ENCODE data around the gene SEMA4G. TPM values are rescaled to one million over a fixed set of nuclear protein-coding genes. Genes with fewer than 3 reads are reported as not detected.

SEMA4G gene
- total and polyA plus RNA-seq, 2 of the 13 experiments (the other 11 are each of a cell fraction or from before 2014, with no cell fraction given): 46.2 to 207 TPM

- 0 out of 2 replicates have a peak, but pooled peaks have one; percentile 9 for TF ChIP-seq NRL (CRISPR knock-in tag; IDR thresholded peaks at IDR 0.05; ENCODE audit: borderline replicate concordance)
- no peak for TF ChIP-seq ZNF30 (CRISPR knock-in tag; IDR thresholded peaks at IDR 0.05)
- TF ChIP-seq TCF12 (IDR thresholded peaks at IDR 0.05): no peak
- TF ChIP-seq TCF12 (CRISPR knock-in tag; IDR thresholded peaks at IDR 0.05): no peak; the same call in 1 of the 2 replicates
- no peak; the same call in 1 of the 2 replicates for TF ChIP-seq ZFP90 (CRISPR knock-in tag; IDR thresholded peaks at IDR 0.05; ENCODE audit: borderline replicate concordance)
- TF ChIP-seq MED8 (CRISPR knock-in tag; IDR thresholded peaks at IDR 0.05; ENCODE audit: insufficient replicate concordance): peak; percentile 73
- no peak for TF ChIP-seq RORA (CRISPR knock-in tag; IDR thresholded peaks at IDR 0.05)
- TF ChIP-seq, protein P1, sequence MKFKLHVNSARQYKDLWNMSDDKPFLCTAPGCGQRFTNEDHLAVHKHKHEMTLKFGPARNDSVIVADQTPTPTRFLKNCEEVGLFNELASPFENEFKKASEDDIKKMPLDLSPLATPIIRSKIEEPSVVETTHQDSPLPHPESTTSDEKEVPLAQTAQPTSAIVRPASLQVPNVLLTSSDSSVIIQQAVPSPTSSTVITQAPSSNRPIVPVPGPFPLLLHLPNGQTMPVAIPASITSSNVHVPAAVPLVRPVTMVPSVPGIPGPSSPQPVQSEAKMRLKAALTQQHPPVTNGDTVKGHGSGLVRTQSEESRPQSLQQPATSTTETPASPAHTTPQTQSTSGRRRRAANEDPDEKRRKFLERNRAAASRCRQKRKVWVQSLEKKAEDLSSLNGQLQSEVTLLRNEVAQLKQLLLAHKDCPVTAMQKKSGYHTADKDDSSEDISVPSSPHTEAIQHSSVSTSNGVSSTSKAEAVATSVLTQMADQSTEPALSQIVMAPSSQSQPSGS (CRISPR knock-in tag; IDR thresholded peaks at IDR 0.05): peak; percentile 66; the same call in 1 of the 2 replicates
- no peak for TF ChIP-seq ZBTB38 (CRISPR knock-in tag; IDR thresholded peaks at IDR 0.05)
- TF ChIP-seq IRF9 (CRISPR knock-in tag; IDR thresholded peaks at IDR 0.05; ENCODE audit: borderline replicate concordance): no peak
- TF ChIP-seq, protein P2, sequence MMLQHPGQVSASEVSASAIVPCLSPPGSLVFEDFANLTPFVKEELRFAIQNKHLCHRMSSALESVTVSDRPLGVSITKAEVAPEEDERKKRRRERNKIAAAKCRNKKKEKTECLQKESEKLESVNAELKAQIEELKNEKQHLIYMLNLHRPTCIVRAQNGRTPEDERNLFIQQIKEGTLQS (CRISPR knock-in tag; IDR thresholded peaks at IDR 0.05): peak; percentile 45; the same call in 1 of the 2 replicates
- TF ChIP-seq MED1 (CRISPR knock-in tag; IDR thresholded peaks at IDR 0.05): peak; percentile 96
- no peak for TF ChIP-seq TRIM22 (IDR thresholded peaks at IDR 0.05)
- peak; percentile 91 for TF ChIP-seq ARNTL (CRISPR knock-in tag; IDR thresholded peaks at IDR 0.05)
- no peak for TF ChIP-seq SMAD1 (CRISPR knock-in tag; IDR thresholded peaks at IDR 0.05; ENCODE audit: borderline replicate concordance, low read depth)
- no peak for TF ChIP-seq ZNF101 (CRISPR knock-in tag; IDR thresholded peaks at IDR 0.05; ENCODE audit: borderline replicate concordance, low read depth)
- TF ChIP-seq, protein P3, sequence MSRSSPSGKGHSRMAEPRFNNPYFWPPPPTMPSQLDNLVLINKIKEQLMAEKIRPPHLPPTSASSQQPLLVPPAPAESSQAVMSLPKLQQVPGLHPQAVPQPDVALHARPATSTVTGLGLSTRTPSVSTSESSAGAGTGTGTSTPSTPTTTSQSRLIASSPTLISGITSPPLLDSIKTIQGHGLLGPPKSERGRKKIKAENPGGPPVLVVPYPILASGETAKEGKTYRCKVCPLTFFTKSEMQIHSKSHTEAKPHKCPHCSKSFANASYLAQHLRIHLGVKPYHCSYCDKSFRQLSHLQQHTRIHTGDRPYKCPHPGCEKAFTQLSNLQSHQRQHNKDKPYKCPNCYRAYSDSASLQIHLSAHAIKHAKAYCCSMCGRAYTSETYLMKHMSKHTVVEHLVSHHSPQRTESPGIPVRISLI (CRISPR knock-in tag; IDR thresholded peaks at IDR 0.05; ENCODE audit: borderline replicate concordance): no peak
- no peak; the same call in 1 of the 2 replicates for TF ChIP-seq ZNF703 (CRISPR knock-in tag; IDR thresholded peaks at IDR 0.05; ENCODE audit: borderline replicate concordance)
- no peak for TF ChIP-seq RNF2 (conservative IDR thresholded peaks at IDR 0.05; ENCODE audit: low read depth)
- TF ChIP-seq SPEN (CRISPR knock-in tag; IDR thresholded peaks at IDR 0.05; ENCODE audit: low read depth): no peak; the same call in 1 of the 2 replicates
- TF ChIP-seq HIC2 (CRISPR knock-in tag; IDR thresholded peaks at IDR 0.05; ENCODE audit: low read depth): peak; percentile 84; the same call in 1 of the 2 replicates
- no peak for TF ChIP-seq ZFP36L2 (CRISPR knock-in tag; IDR thresholded peaks at IDR 0.05)
These were observed 1.9 kb downstream of the SEMA4G start (continued) for GRCh38 chr10:100970914-100971811.
